ENCODE measurements around the gene TMEM86A.

DNA sequence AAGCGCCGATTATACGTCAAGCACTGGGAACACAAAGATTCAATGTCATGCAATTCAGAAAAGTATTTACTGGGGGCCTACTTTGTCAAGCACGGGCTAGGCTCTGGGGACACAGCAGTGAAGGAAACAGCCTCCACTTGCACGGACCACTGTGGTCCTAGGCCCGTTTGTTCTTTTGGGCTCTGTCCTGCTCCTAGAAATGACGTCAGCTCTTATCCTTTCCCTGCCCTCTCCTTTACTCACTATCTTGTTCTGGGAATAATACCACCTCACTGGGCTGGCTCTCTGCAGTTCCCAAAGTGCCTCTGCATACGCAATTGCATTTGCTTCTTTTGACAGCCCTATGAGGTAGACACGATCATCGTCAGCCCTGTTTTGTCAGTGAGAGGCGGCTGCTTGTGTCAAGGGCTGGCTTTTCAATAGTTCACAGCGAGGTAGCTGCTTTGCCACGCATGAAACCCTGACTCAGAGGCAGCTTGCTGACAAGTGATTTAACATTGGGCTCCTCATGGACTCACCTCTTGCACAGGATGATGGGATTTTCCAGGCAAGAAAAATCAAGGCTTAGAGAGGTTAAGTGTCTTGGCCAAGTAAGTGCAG lies 50.3 kb downstream of the TMEM86A start:
- TF ChIP-seq, protein P1, sequence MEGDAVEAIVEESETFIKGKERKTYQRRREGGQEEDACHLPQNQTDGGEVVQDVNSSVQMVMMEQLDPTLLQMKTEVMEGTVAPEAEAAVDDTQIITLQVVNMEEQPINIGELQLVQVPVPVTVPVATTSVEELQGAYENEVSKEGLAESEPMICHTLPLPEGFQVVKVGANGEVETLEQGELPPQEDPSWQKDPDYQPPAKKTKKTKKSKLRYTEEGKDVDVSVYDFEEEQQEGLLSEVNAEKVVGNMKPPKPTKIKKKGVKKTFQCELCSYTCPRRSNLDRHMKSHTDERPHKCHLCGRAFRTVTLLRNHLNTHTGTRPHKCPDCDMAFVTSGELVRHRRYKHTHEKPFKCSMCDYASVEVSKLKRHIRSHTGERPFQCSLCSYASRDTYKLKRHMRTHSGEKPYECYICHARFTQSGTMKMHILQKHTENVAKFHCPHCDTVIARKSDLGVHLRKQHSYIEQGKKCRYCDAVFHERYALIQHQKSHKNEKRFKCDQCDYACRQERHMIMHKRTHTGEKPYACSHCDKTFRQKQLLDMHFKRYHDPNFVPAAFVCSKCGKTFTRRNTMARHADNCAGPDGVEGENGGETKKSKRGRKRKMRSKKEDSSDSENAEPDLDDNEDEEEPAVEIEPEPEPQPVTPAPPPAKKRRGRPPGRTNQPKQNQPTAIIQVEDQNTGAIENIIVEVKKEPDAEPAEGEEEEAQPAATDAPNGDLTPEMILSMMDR (IDR thresholded peaks at IDR 0.05): no peak
- TF ChIP-seq NRF1 (IDR thresholded peaks at IDR 0.05; ENCODE audit: low read depth, low read length) (no peak), POLR2AphosphoS5 (IDR thresholded peaks at IDR 0.05; ENCODE audit: low read depth, low read length) (no peak)
